Upper lobe of left lung (tissue), 6 donors: ENCODE data around the gene ASTN2. TPM values are rescaled to one million over a fixed set of nuclear protein-coding genes. Genes with fewer than 3 reads are reported as not detected.

Experiments used
- ATAC-seq, 2 donors: fragments of 200-7000 bp; cut with Tn5 transposase; one replicate each; pipeline ENCODE4 v1.9.1; 2022; ENCODE audit warnings: mild to moderate bottlenecking in 2 of 2, moderate library complexity in 2 of 2; ENCODE audit not compliant: low FRiP score in 2 of 2
- DNase-seq, 2 donors: peaks; one replicate each; pipeline ENCODE4 v3.0.0-alpha.2; 2019 to 2020
- H3K27ac ChIP-seq, 4 donors: fragments of 200-600 bp; sonication (generic); one replicate each; pipeline ENCODE4 v1.5.1; 2016 to 2019
- H3K27me3 ChIP-seq, 4 donors: fragments of 200-600 bp; sonication (generic); one replicate each; pipeline ENCODE4 v1.5.1; 2017 to 2019
- H3K36me3 ChIP-seq, 4 donors: fragments of 200-600 bp; sonication (generic); one replicate each; pipeline ENCODE4 v1.5.1; 2016 to 2019
- H3K4me1 ChIP-seq, 4 donors: fragments of 200-600 bp; sonication (generic); one replicate each; pipeline ENCODE4 v1.5.1; 2018 to 2019
- H3K4me3 ChIP-seq, 4 donors: fragments of 200-600 bp; sonication (generic); one replicate each; pipeline ENCODE4 v1.5.1; 2017 to 2019; ENCODE audit warnings: mild to moderate bottlenecking in 2 of 4, moderate library complexity in 1 of 4
- H3K9me3 ChIP-seq, 4 donors: fragments of 200-600 bp; sonication (generic); one replicate each; pipeline ENCODE4 v1.5.1; 2018 to 2019
- CTCF ChIP-seq, 6 experiments: fragments of 450-650 bp in 4 of 6; fragments of 200-600 bp in 2 of 6; sonication (generic) in 2 of 6; IDR thresholded peaks; one replicate each; pipeline ENCODE4 v1.5.1; 2016 to 2019; ENCODE audit warnings: antibody characterized with exemption in 6 of 6
- EP300 ChIP-seq, 4 donors: sonication (generic); formaldehyde crosslinking; IDR thresholded peaks; one replicate each; pipeline ENCODE4 v1.5.1; 2017; ENCODE audit warnings: antibody characterized with exemption in 4 of 4, control low read depth in 2 of 4
- POLR2A ChIP-seq, 4 donors: fragments of 450-650 bp; IDR thresholded peaks; one replicate each; pipeline ENCODE4 v1.5.1; 2016 to 2017; ENCODE audit warnings: antibody characterized with exemption in 4 of 4, mild to moderate bottlenecking in 2 of 4
- POLR2AphosphoS5 ChIP-seq, 2 donors: sonication (generic); formaldehyde crosslinking; IDR thresholded peaks; one replicate each; pipeline ENCODE4 v1.5.1; 2017; ENCODE audit warnings: antibody characterized with exemption in 2 of 2
- WGBS, 2 donors: methylation state at CpG; one replicate each; pipeline ENCODE4 v1.1.5; 2017 to 2018; 5-methylcytosine and 5-hydroxymethylcytosine counted together
- total RNA-seq, 6 donors: library from RNA; depleted of rRNA in 4 of 6; stranded (reverse); fragments of >200 nt in 4 of 6; gene quantifications; one replicate each; pipeline versions ENCODE4 v1.1.0 to v1.2.1, GENCODE V29; 2016 to 2021
- donor health status: DM: no; HTN: no; CAD: no; lungs with moderate emphysema.
- donor health status: DM: no; HTN: yes; CAD: no; lungs with severe emphysema.

Gene ASTN2
- total RNA-seq, 6 donors from 2014 or later = 2.0 to 7.5 (median 3.4) TPM

- Histone ChIP-seq H3K4me3 (no peak overlapping the region), H3K27me3 (no peaks in the 10 kb centered on the region), H3K27ac (no peak overlapping the region), H3K4me1 (no peaks in the 10 kb centered on the region), H3K9me3 (no peaks in the 10 kb centered on the region), H3K36me3 (no peaks in the 10 kb centered on the region)
- WGBS, 2 donors = 93 to 94% methylated on average over 3 of the region's 3 CpGs
- ATAC-seq (no peak), DNase-seq (no peak)
- TF ChIP-seq CTCF (IDR thresholded peaks at IDR 0.05) (no peak), POLR2A (IDR thresholded peaks at IDR 0.05) (no peak), POLR2AphosphoS5 (IDR thresholded peaks at IDR 0.05) (no peak), EP300 (IDR thresholded peaks at IDR 0.05) (no peak)
Observed at GRCh38 chr9:116404228-116404627, 1010.6 kb downstream of the ASTN2 start.

GRCh38 chr9:116403171-116403570 lies 1011.7 kb downstream of the ASTN2 start:
- H3K36me3 ChIP-seq = no peaks in the 10 kb centered on the region
- no peak for ATAC-seq
- H3K4me3 ChIP-seq = no peak overlapping the region
- H3K27ac ChIP-seq = no peak overlapping the region
- H3K27me3 ChIP-seq = no peaks in the 10 kb centered on the region
- H3K4me1 ChIP-seq = no peaks in the 10 kb centered on the region
- no peak for DNase-seq
- TF ChIP-seq EP300 (IDR thresholded peaks at IDR 0.05) (no peak), POLR2AphosphoS5 (IDR thresholded peaks at IDR 0.05) (no peak), POLR2A (IDR thresholded peaks at IDR 0.05) (no peak), CTCF (IDR thresholded peaks at IDR 0.05) (no peak)
- no peaks in the 10 kb centered on the region for H3K9me3 ChIP-seq

GRCh38 chr9:116395699-116396037 lies 1019.2 kb downstream of the ASTN2 start:
- no peaks in the 10 kb centered on the region for H3K4me1 ChIP-seq
- TF ChIP-seq POLR2A (IDR thresholded peaks at IDR 0.05) (no peak), CTCF (IDR thresholded peaks at IDR 0.05) (no peak), EP300 (IDR thresholded peaks at IDR 0.05) (no peak), POLR2AphosphoS5 (IDR thresholded peaks at IDR 0.05) (no peak)
- no peaks in the 10 kb centered on the region for H3K36me3 ChIP-seq
- no peaks in the 10 kb centered on the region for H3K27me3 ChIP-seq
- no peaks in the 10 kb centered on the region for H3K9me3 ChIP-seq
- ATAC-seq = no peak
- no peak overlapping the region for H3K4me3 ChIP-seq
- 90 to 94% methylated on average over 3 of the region's 3 CpGs for WGBS, 2 donors
- DNase-seq = no peak
- no peak overlapping the region for H3K27ac ChIP-seq

- Histone ChIP-seq H3K9me3 (no peaks in the 10 kb centered on the region), H3K27me3 (no peaks in the 10 kb centered on the region), H3K36me3 (no peaks in the 10 kb centered on the region), H3K4me3 (no peak overlapping the region), H3K27ac (no peak overlapping the region), H3K4me1 (no peaks in the 10 kb centered on the region)
- TF ChIP-seq POLR2AphosphoS5 (IDR thresholded peaks at IDR 0.05) = no peak
- TF ChIP-seq EP300 (IDR thresholded peaks at IDR 0.05) = no peak
- no peak for TF ChIP-seq POLR2A (IDR thresholded peaks at IDR 0.05)
- no peak for TF ChIP-seq CTCF (IDR thresholded peaks at IDR 0.05)
- 83 to 87% methylated on average over 5 of the region's 5 CpGs for WGBS, 2 donors
- ATAC-seq (no peak), DNase-seq (no peak)
Observed at GRCh38 chr9:116394894-116395698, 1019.8 kb downstream of the ASTN2 start.

- 94% methylated on average over 6 of the region's 6 CpGs for WGBS, 2 donors
- ATAC-seq (no peak), DNase-seq (no peak)
- Histone ChIP-seq H3K27me3 (no peaks in the 10 kb centered on the region), H3K4me1 (no peaks in the 10 kb centered on the region), H3K27ac (no peak overlapping the region), H3K9me3 (no peaks in the 10 kb centered on the region), H3K36me3 (no peaks in the 10 kb centered on the region), H3K4me3 (no peak overlapping the region)
- no peak for TF ChIP-seq POLR2A (IDR thresholded peaks at IDR 0.05)
- no peak for TF ChIP-seq POLR2AphosphoS5 (IDR thresholded peaks at IDR 0.05)
- TF ChIP-seq EP300 (IDR thresholded peaks at IDR 0.05) = no peak
- TF ChIP-seq CTCF (IDR thresholded peaks at IDR 0.05) = no peak
Observed at GRCh38 chr9:116394070-116394469, 1020.8 kb downstream of the ASTN2 start.
